ENCODE data around the gene PHTF2. TPM values are rescaled to one million over a fixed set of nuclear protein-coding genes. Genes with fewer than 3 reads are reported as not detected.

The PHTF2 gene
- total RNA-seq, 1 donor, result 28.6 TPM

GRCh38 chr7:77820967-77821366 is 22.4 kb downstream of the PHTF2 start:
- peaks cover 16% of the 10 kb centered on the region for H3K9me3 ChIP-seq (ENCODE audit: low read depth, low read length)

GRCh38 chr7:77822269-77822668 is 23.7 kb downstream of the PHTF2 start:
- H3K36me3 ChIP-seq (ENCODE audit: insufficient read depth, low read length), result peaks cover 6% of the 10 kb centered on the region
- no peak for DNase-seq (ENCODE audit: insufficient read length, low spot score, missing footprints)
- H2AFZ ChIP-seq (ENCODE audit: low read length), result no peak overlapping the region
- no peaks in the 10 kb centered on the region for H3K27me3 ChIP-seq (ENCODE audit: insufficient read depth, low read length)
- no peaks in the 10 kb centered on the region for H3K4me1 ChIP-seq (ENCODE audit: insufficient read depth, low read length)
- H3K27ac ChIP-seq (ENCODE audit: low read depth, low read length), result no peak overlapping the region
- no peak overlapping the region for H3K4me2 ChIP-seq (ENCODE audit: insufficient read depth, low read length)
- peaks cover 26% of the 10 kb centered on the region for H4K20me1 ChIP-seq (ENCODE audit: insufficient read depth, low read length)
- H3K79me2 ChIP-seq (ENCODE audit: insufficient read depth, low read length), result peaks cover 60% of the 10 kb centered on the region
- no peak for TF ChIP-seq CTCF (IDR thresholded peaks at IDR 0.05; ENCODE audit: extremely low read depth, low read depth, low read length)
- H3K9me3 ChIP-seq (ENCODE audit: low read depth, low read length), result peaks cover 16% of the 10 kb centered on the region
- H3K4me3 ChIP-seq (ENCODE audit: insufficient read depth, low read length), result no peak overlapping the region

More at GRCh38 chr7:77820967-77821366, 22.4 kb downstream of the PHTF2 start:
- no peaks in the 10 kb centered on the region for H3K4me1 ChIP-seq (ENCODE audit: insufficient read depth, low read length)
- DNase-seq (ENCODE audit: insufficient read length, low spot score, missing footprints), result no peak
- no peaks in the 10 kb centered on the region for H3K27me3 ChIP-seq (ENCODE audit: insufficient read depth, low read length)
- H2AFZ ChIP-seq (ENCODE audit: low read length), result no peak overlapping the region
- TF ChIP-seq CTCF (IDR thresholded peaks at IDR 0.05; ENCODE audit: extremely low read depth, low read depth, low read length), result no peak
- H3K4me2 ChIP-seq (ENCODE audit: insufficient read depth, low read length), result no peak overlapping the region
- peaks cover 11% of the 10 kb centered on the region for H3K36me3 ChIP-seq (ENCODE audit: insufficient read depth, low read length)
- peaks cover 29% of the 10 kb centered on the region for H4K20me1 ChIP-seq (ENCODE audit: insufficient read depth, low read length)
- H3K4me3 ChIP-seq (ENCODE audit: insufficient read depth, low read length), result no peak overlapping the region
- peaks cover 62% of the 10 kb centered on the region for H3K79me2 ChIP-seq (ENCODE audit: insufficient read depth, low read length)
- H3K27ac ChIP-seq (ENCODE audit: low read depth, low read length), result no peak overlapping the region

- Histone ChIP-seq H3K4me3 (ENCODE audit: insufficient read depth, low read length) (no peak overlapping the region), H3K27ac (ENCODE audit: low read depth, low read length) (no peak overlapping the region), H3K36me3 (ENCODE audit: insufficient read depth, low read length) (peaks cover 6% of the 10 kb centered on the region), H3K9me3 (ENCODE audit: low read depth, low read length) (peaks cover 16% of the 10 kb centered on the region), H2AFZ (ENCODE audit: low read length) (no peak overlapping the region), H3K4me2 (ENCODE audit: insufficient read depth, low read length) (no peak overlapping the region), H3K27me3 (ENCODE audit: insufficient read depth, low read length) (no peaks in the 10 kb centered on the region), H3K79me2 (ENCODE audit: insufficient read depth, low read length) (peaks cover 51% of the 10 kb centered on the region), H3K4me1 (ENCODE audit: insufficient read depth, low read length) (no peaks in the 10 kb centered on the region), H4K20me1 (ENCODE audit: insufficient read depth, low read length) (peaks cover 26% of the 10 kb centered on the region)
- no peak for TF ChIP-seq CTCF (IDR thresholded peaks at IDR 0.05; ENCODE audit: extremely low read depth, low read depth, low read length)
- no peak for DNase-seq (ENCODE audit: insufficient read length, low spot score, missing footprints)
Measured at GRCh38 chr7:77823787-77824186, 25.2 kb downstream of the PHTF2 start.

- Histone ChIP-seq H3K4me1 (ENCODE audit: insufficient read depth, low read length) (no peaks in the 10 kb centered on the region), H3K27me3 (ENCODE audit: insufficient read depth, low read length) (no peaks in the 10 kb centered on the region), H3K4me3 (ENCODE audit: insufficient read depth, low read length) (no peak overlapping the region), H3K9me3 (ENCODE audit: low read depth, low read length) (peaks cover 16% of the 10 kb centered on the region), H3K36me3 (ENCODE audit: insufficient read depth, low read length) (peaks cover 6% of the 10 kb centered on the region), H3K4me2 (ENCODE audit: insufficient read depth, low read length) (no peak overlapping the region), H3K27ac (ENCODE audit: low read depth, low read length) (no peak overlapping the region), H3K79me2 (ENCODE audit: insufficient read depth, low read length) (peaks cover 44% of the 10 kb centered on the region), H4K20me1 (ENCODE audit: insufficient read depth, low read length) (peaks cover 26% of the 10 kb centered on the region), H2AFZ (ENCODE audit: low read length) (no peak overlapping the region)
- TF ChIP-seq CTCF (IDR thresholded peaks at IDR 0.05; ENCODE audit: extremely low read depth, low read depth, low read length), result no peak
- no peak for DNase-seq (ENCODE audit: insufficient read length, low spot score, missing footprints)
Measured at GRCh38 chr7:77824636-77825035, 26.1 kb downstream of the PHTF2 start.
